Measurements from ENCODE around the gene GATM. TPM values are rescaled to one million over a fixed set of nuclear protein-coding genes. Genes with fewer than 3 reads are reported as not detected.
A peak's percentile ranks its signal among the peaks of the same experiment; 100 is the strongest.

The GATM gene
- polyA plus RNA-seq, 3 donors: 0.89 to 1.5 (median 1.5) TPM

DNA sequence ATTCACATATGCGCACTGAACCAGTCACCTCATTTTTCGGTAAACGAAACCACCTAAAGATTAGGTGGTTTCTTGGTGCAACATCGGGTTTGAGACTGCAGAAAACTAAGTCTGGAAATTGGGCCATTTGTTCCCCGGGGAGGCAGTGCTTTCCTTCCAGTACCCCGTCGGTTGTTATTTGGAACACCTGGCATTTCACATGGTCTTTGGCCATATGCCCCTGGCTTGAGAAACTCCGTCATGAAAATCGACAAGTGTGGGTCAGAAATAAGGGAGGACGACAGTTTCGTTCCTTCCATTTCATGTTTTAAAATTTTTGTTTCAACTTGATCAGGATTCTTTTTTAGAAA is 544 bp upstream of the GATM start:
- WGBS (ENCODE audit: insufficient coverage): 34% methylated on average over 9 of the region's 11 CpGs
- TF ChIP-seq, protein P1, sequence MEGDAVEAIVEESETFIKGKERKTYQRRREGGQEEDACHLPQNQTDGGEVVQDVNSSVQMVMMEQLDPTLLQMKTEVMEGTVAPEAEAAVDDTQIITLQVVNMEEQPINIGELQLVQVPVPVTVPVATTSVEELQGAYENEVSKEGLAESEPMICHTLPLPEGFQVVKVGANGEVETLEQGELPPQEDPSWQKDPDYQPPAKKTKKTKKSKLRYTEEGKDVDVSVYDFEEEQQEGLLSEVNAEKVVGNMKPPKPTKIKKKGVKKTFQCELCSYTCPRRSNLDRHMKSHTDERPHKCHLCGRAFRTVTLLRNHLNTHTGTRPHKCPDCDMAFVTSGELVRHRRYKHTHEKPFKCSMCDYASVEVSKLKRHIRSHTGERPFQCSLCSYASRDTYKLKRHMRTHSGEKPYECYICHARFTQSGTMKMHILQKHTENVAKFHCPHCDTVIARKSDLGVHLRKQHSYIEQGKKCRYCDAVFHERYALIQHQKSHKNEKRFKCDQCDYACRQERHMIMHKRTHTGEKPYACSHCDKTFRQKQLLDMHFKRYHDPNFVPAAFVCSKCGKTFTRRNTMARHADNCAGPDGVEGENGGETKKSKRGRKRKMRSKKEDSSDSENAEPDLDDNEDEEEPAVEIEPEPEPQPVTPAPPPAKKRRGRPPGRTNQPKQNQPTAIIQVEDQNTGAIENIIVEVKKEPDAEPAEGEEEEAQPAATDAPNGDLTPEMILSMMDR (IDR thresholded peaks at IDR 0.05): no peak
- Histone ChIP-seq H3K79me2 (ENCODE audit: insufficient read depth, low read length) (no peaks in the 10 kb centered on the region), H3K27me3 (ENCODE audit: control insufficient read depth in 2 of 2, insufficient read depth in 2 of 2, low read length in 2 of 2) (peaks cover 26 to 54% of the 10 kb centered on the region in 2 donors), H2AFZ (ENCODE audit: insufficient read depth, low read depth, low read length, poor library complexity, severe bottlenecking) (peak overlapping the region; percentile 88), H3K4me3 (replicated peaks in 1 of 3; ENCODE audit: low read depth in 2 of 3, low read length in 3 of 3) (peak overlapping the region; percentile 3 to 76 (median 12)), H3K36me3 (replicated peaks in 1 of 2; ENCODE audit: control insufficient read depth in 1 of 2, insufficient read depth in 2 of 2, low read length in 2 of 2) (no peaks in the 10 kb centered on the region), H4K20me1 (ENCODE audit: insufficient read depth, low read length) (no peaks in the 10 kb centered on the region), H3K4me2 (replicated peaks; ENCODE audit: extremely low read depth, low read length, poor library complexity, severe bottlenecking) (peak overlapping the region; percentile 84), H3K27ac (ENCODE audit: low read depth in 1 of 2, low read length in 2 of 2) (no peak overlapping the region), H3K4me1 (ENCODE audit: control insufficient read depth in 1 of 2, insufficient read depth in 2 of 2, low read length in 2 of 2) (peaks cover 15 to 18% of the 10 kb centered on the region in 2 donors), H3K9ac (ENCODE audit: insufficient read depth, low read length, poor library complexity, severe bottlenecking) (peak overlapping the region; percentile 57), H3K9me3 (replicated peaks in 1 of 2; ENCODE audit: control insufficient read depth in 1 of 2, insufficient read depth in 1 of 2, low read length in 2 of 2) (peaks cover 0 to 7% of the 10 kb centered on the region in 2 donors)
- Mint-ChIP-seq H3K4me3 (peak overlapping the region; percentile 76 to 90), H3K27ac (no peak overlapping the region), H3K9me3 (peaks cover 0 to 13% (median 4%) of the 10 kb centered on the region in 7 donors), H3K27me3 (ENCODE audit: low read depth in 3 of 3) (peaks cover 42 to 64% (median 53%) of the 10 kb centered on the region in 3 donors), H3K4me1 (peaks cover 25% of the 10 kb centered on the region), H3K36me3 (peaks cover 3 to 15% of the 10 kb centered on the region in 2 donors)
- no peak for DNase-seq
- intact Hi-C loops (cut with micrococcal nuclease): no loop called here

DNA sequence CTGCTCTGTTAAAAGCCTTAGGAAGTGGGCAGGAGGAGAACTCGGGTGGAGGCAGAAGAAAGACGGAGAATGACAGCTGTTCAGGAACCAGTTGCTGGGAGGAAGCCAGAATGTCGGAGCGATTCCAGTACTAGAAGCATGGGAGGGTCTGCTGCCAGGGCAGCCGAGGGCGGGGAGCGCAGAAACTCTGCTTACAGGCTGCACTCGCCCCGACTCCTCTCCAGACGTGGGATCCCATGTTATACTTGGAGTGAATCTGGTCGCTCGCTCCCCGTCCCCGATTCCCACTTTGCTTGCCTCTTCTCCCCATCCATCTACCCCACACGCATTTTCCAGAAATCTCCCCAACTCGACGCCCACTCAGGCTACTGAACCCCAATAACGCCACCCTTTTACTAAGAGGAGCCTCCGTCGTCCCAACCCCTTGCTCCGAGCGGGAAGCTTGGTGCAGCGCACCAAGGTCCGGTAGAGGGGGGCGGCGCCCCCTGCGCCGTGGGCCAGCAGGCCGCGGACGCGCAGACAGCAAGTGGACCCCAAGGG is 665 bp downstream of the GATM start:
- Histone ChIP-seq H2AFZ (ENCODE audit: insufficient read depth, low read depth, low read length, poor library complexity, severe bottlenecking) (peak overlapping the region; percentile 88), H3K27ac (ENCODE audit: low read depth in 1 of 2, low read length in 2 of 2) (no peak overlapping the region), H3K4me1 (ENCODE audit: control insufficient read depth in 1 of 2, insufficient read depth in 2 of 2, low read length in 2 of 2) (peaks cover 15 to 18% of the 10 kb centered on the region in 2 donors), H3K27me3 (ENCODE audit: control insufficient read depth in 2 of 2, insufficient read depth in 2 of 2, low read length in 2 of 2) (peaks cover 26 to 49% of the 10 kb centered on the region in 2 donors), H4K20me1 (ENCODE audit: insufficient read depth, low read length) (no peaks in the 10 kb centered on the region), H3K9ac (ENCODE audit: insufficient read depth, low read length, poor library complexity, severe bottlenecking) (peak overlapping the region; percentile 57), H3K4me2 (replicated peaks; ENCODE audit: extremely low read depth, low read length, poor library complexity, severe bottlenecking) (peak overlapping the region; percentile 84), H3K9me3 (replicated peaks in 1 of 2; ENCODE audit: control insufficient read depth in 1 of 2, insufficient read depth in 1 of 2, low read length in 2 of 2) (peaks cover 0 to 7% of the 10 kb centered on the region in 2 donors), H3K4me3 (replicated peaks in 1 of 3; ENCODE audit: low read depth in 2 of 3, low read length in 3 of 3) (peak overlapping the region; percentile 3 to 76 (median 42)), H3K79me2 (ENCODE audit: insufficient read depth, low read length) (no peaks in the 10 kb centered on the region), H3K36me3 (replicated peaks in 1 of 2; ENCODE audit: control insufficient read depth in 1 of 2, insufficient read depth in 2 of 2, low read length in 2 of 2) (no peaks in the 10 kb centered on the region)
- H3K27ac Mint-ChIP-seq: peak overlapping the region in 2 of 7 donors; percentile 71 to 72
- peaks cover 3 to 15% of the 10 kb centered on the region in 2 donors for H3K36me3 Mint-ChIP-seq
- H3K4me3 Mint-ChIP-seq: peak overlapping the region; percentile 76 to 94
- peaks cover 25% of the 10 kb centered on the region for H3K4me1 Mint-ChIP-seq
- peaks cover 42 to 64% (median 52%) of the 10 kb centered on the region in 3 donors for H3K27me3 Mint-ChIP-seq (ENCODE audit: low read depth in 3 of 3)
- WGBS (ENCODE audit: insufficient coverage): 1% methylated on average over 31 of the region's 32 CpGs
- peaks cover 0 to 13% (median 4%) of the 10 kb centered on the region in 7 donors for H3K9me3 Mint-ChIP-seq
- intact Hi-C loops (cut with micrococcal nuclease): no loop called here
- no peak for DNase-seq
- TF ChIP-seq, protein P1 (IDR thresholded peaks at IDR 0.05): no peak

All from CD14-positive monocyte (primary cell).